HG02981 (cell line): ENCODE results near the gene RPL36A.

Experiments
- ATAC-seq: cut with Tn5 transposase; IDR thresholded peaks from one replicate; pipeline ENCODE4 v1.9.1; 2021; ENCODE audit warnings: mild to moderate bottlenecking, moderate library complexity; ENCODE audit not compliant: unreplicated experiment

RPL36A gene

GRCh38 chrX:101430457-101431078, 39.8 kb downstream of the RPL36A start:
- peak; percentile 93 for ATAC-seq

GRCh38 chrX:101442085-101442484, 51.3 kb downstream of the RPL36A start:
- ATAC-seq, result no peak
